A673 (cell line): ENCODE measurements around the gene MTHFD1L. TPM values are rescaled to one million over a fixed set of nuclear protein-coding genes. Genes with fewer than 3 reads are reported as not detected.

ENCODE experiments used
- BruUV-seq: library from RNA; stranded (reverse); fragments of 400-500 nt; replicated peaks from 2 replicates; lab custom pipeline; 2021; lab: Mats Ljungman, UMichigan
- CTCF ChIA-PET: fragments of 300-600 bp; sonication (Branson Sonifier 250); formaldehyde crosslinking; loops from one replicate; lab custom pipeline; 2022; ENCODE audit warnings: antibody characterized with exemption; lab: Charles Lee
- POLR2A ChIA-PET: fragments of 300-600 bp; sonication (Branson Sonifier 250); formaldehyde crosslinking; loops from one replicate; lab custom pipeline; 2022; ENCODE audit warnings: antibody characterized with exemption; ENCODE audit not compliant: low non-redundant PET; lab: Charles Lee
- DNase-seq: peaks from one replicate; pipeline ENCODE4 v3.0.0-alpha.2; 2015; ENCODE audit warnings: low spot score
- H3K27ac ChIP-seq: fragments of 200-600 bp; sonication (generic); 2 replicates; pipeline ENCODE4 v1.5.1; 2016; ENCODE audit warnings: mixed run types, low read depth, mild to moderate bottlenecking, mixed read lengths, antibody characterized with exemption, low read length; ENCODE audit not compliant: poor library complexity, severe bottlenecking
- H3K27me3 ChIP-seq: fragments of 200-600 bp; sonication (generic); replicated peaks from 2 replicates; pipeline ENCODE4 v1.6.1; 2017; ENCODE audit warnings: mixed run types, low read depth, mild to moderate bottlenecking, mixed read lengths, antibody characterized with exemption, low read length; ENCODE audit not compliant: insufficient read depth, poor library complexity
- H3K36me3 ChIP-seq: fragments of 200-600 bp; sonication (generic); 2 replicates; pipeline ENCODE4 v1.6.1; 2016; ENCODE audit warnings: mixed run types, mild to moderate bottlenecking, mixed read lengths, antibody characterized with exemption, low read length; ENCODE audit not compliant: insufficient read depth, poor library complexity, severe bottlenecking
- H3K4me1 ChIP-seq: fragments of 200-600 bp; sonication (generic); 2 replicates; pipeline ENCODE4 v1.6.1; 2017; ENCODE audit warnings: mixed run types, mild to moderate bottlenecking, mixed read lengths, antibody characterized with exemption, low read length; ENCODE audit not compliant: insufficient read depth, poor library complexity, severe bottlenecking
- H3K4me3 ChIP-seq: fragments of 200-600 bp; sonication (generic); 2 replicates; pipeline ENCODE4 v1.5.1; 2016; ENCODE audit warnings: low read depth, mixed run types, mild to moderate bottlenecking, mixed read lengths, low read length; ENCODE audit not compliant: poor library complexity, severe bottlenecking
- H3K9me3 ChIP-seq: fragments of 200-600 bp; sonication (generic); 2 replicates; pipeline ENCODE4 v1.6.1; 2016; ENCODE audit warnings: mixed run types, low read depth, mild to moderate bottlenecking, mixed read lengths, antibody characterized with exemption, low read length; ENCODE audit not compliant: poor library complexity, severe bottlenecking
- CTCF ChIP-seq: fragments of 300-800, 200-600 bp; sonication (generic); conservative IDR thresholded peaks from 2 replicates; pipeline ENCODE4 v1.5.1; 2017; ENCODE audit warnings: low read depth, mild to moderate bottlenecking, antibody characterized with exemption, low read length, moderate library complexity, mixed read lengths
- EZH2 ChIP-seq: fragments of 200-600 bp; sonication (generic); IDR thresholded peaks from 2 replicates; pipeline ENCODE4 v1.6.1; 2017; ENCODE audit warnings: borderline replicate concordance, low read depth, mild to moderate bottlenecking, mixed read lengths, antibody characterized with exemption, low read length; ENCODE audit not compliant: poor library complexity, severe bottlenecking
- intact Hi-C: fragments of 100-400 bp; cut with micrococcal nuclease; formaldehyde crosslinking; loops from one replicate; pipeline ENCODE4 v1.10.0; 2022; ENCODE audit not compliant: unreplicated experiment
- total RNA-seq: library from RNA; stranded (reverse); gene quantifications from 2 replicates; pipeline ENCODE4 v1.2.3, GENCODE V29; 2021

MTHFD1L gene
- total RNA-seq, 1 experiment from 2014 or later, result 78.7 TPM

- BruUV-seq, result no TSS peak
- ChIA-PET CTCF (no interaction called here), POLR2A (no interaction called here)
- H3K9me3 ChIP-seq, result no peaks in the 10 kb centered on the region
- H3K27me3 ChIP-seq, result no peaks in the 10 kb centered on the region
- no peak overlapping the region for H3K27ac ChIP-seq
- TF ChIP-seq EZH2, result no peak
- TF ChIP-seq CTCF, result no peak
- no peak overlapping the region for H3K4me3 ChIP-seq
- intact Hi-C loops, result no loop called here
- DNase-seq, result no peak
- no peaks in the 10 kb centered on the region for H3K36me3 ChIP-seq
- H3K4me1 ChIP-seq, result no peaks in the 10 kb centered on the region
Measured at GRCh38 chr6:150835620-150836019, 29.9 kb upstream of the MTHFD1L start.

GRCh38 chr6:150840185-150840584, 25.3 kb upstream of the MTHFD1L start:
- H3K4me1 ChIP-seq, result no peaks in the 10 kb centered on the region
- no TSS peak for BruUV-seq
- ChIA-PET POLR2A (no interaction called here), CTCF (no interaction called here)
- no peaks in the 10 kb centered on the region for H3K9me3 ChIP-seq
- DNase-seq, result no peak
- no peak for TF ChIP-seq CTCF
- no peak for TF ChIP-seq EZH2
- H3K36me3 ChIP-seq, result no peaks in the 10 kb centered on the region
- H3K27me3 ChIP-seq, result no peaks in the 10 kb centered on the region
- intact Hi-C loops, result no loop called here
- H3K27ac ChIP-seq, result no peak overlapping the region
- no peak overlapping the region for H3K4me3 ChIP-seq

GRCh38 chr6:150841189-150841588, 24.3 kb upstream of the MTHFD1L start:
- CTCF ChIA-PET, result no interaction called here
- POLR2A ChIA-PET, result no interaction called here
- intact Hi-C loops, result no loop called here

More at GRCh38 chr6:150841189-150841588, 24.3 kb upstream of the MTHFD1L start:
- H3K4me3 ChIP-seq, result no peak overlapping the region
- DNase-seq, result no peak
- H3K27ac ChIP-seq, result no peak overlapping the region
- no peak for TF ChIP-seq CTCF
- no peak for TF ChIP-seq EZH2
- no TSS peak for BruUV-seq
- H3K27me3 ChIP-seq, result no peaks in the 10 kb centered on the region
- H3K9me3 ChIP-seq, result no peaks in the 10 kb centered on the region
- no peaks in the 10 kb centered on the region for H3K36me3 ChIP-seq
- H3K4me1 ChIP-seq, result no peaks in the 10 kb centered on the region
